Neural cell (in vitro differentiated cells): Measurements from ENCODE around the gene STRN. TPM values are rescaled to one million over a fixed set of nuclear protein-coding genes. Genes with fewer than 3 reads are reported as not detected.

Experiments used
- H2AFZ ChIP-seq: fragments of 200-600, 300-800 bp; sonication (generic), shearing (Covaris generic); 2 replicates; pipeline ENCODE4 v1.6.0; 2014; ENCODE audit warnings: low read depth, mild to moderate bottlenecking, antibody characterized with exemption, low read length, moderate library complexity
- H3F3A ChIP-seq: fragments of 200-600 bp; shearing (Covaris generic); 2 replicates; pipeline ENCODE4 v1.6.1; 2016; ENCODE audit warnings: mild to moderate bottlenecking, moderate library complexity, mixed read lengths, antibody characterized with exemption, low read length; ENCODE audit not compliant: insufficient read depth, poor library complexity, severe bottlenecking
- H3K27ac ChIP-seq: fragments of 200-600, 300-800 bp; sonication (generic), shearing (Covaris generic); 2 replicates; pipeline ENCODE4 v1.5.1; 2014; ENCODE audit warnings: mild to moderate bottlenecking, low read length, moderate library complexity
- H3K27me3 ChIP-seq: fragments of 300-800, 200-600 bp; sonication (generic), shearing (Covaris generic); 2 replicates; pipeline ENCODE4 v1.6.0; 2014; ENCODE audit warnings: mild to moderate bottlenecking, low read depth, low read length, moderate library complexity; ENCODE audit not compliant: insufficient read depth
- H3K36me3 ChIP-seq: fragments of 300-800, 200-600 bp; sonication (generic), shearing (Covaris generic); 2 replicates; pipeline ENCODE4 v1.5.1; 2014; ENCODE audit warnings: mild to moderate bottlenecking, antibody characterized with exemption, low read length, moderate library complexity; ENCODE audit not compliant: insufficient read depth
- H3K4me2 ChIP-seq: fragments of 300-800, 200-600 bp; sonication (generic), shearing (Covaris generic); 2 replicates; pipeline ENCODE4 v1.6.0; 2014; ENCODE audit warnings: mild to moderate bottlenecking, low read length
- H3K4me3 ChIP-seq: fragments of 300-800, 200-600 bp; sonication (generic), shearing (Covaris generic); 2 replicates; pipeline ENCODE4 v1.5.1; 2014; ENCODE audit warnings: mild to moderate bottlenecking, low read length, moderate library complexity
- H3K79me2 ChIP-seq: fragments of 200-600 bp; shearing (Covaris generic); replicated peaks from 2 replicates; pipeline ENCODE4 v1.6.0; 2014; ENCODE audit warnings: mild to moderate bottlenecking, low read length, moderate library complexity; ENCODE audit not compliant: insufficient read depth
- H3K9ac ChIP-seq: fragments of 300-800, 200-600 bp; sonication (generic), shearing (Covaris generic); 2 replicates; pipeline ENCODE4 v1.6.1; 2016; ENCODE audit warnings: mild to moderate bottlenecking, low read length, mixed read lengths
- H3K9me2 ChIP-seq: fragments of 200-600 bp; shearing (Covaris generic); 2 replicates; pipeline ENCODE4 v1.6.1; 2016; ENCODE audit warnings: mild to moderate bottlenecking, low read length, mixed read lengths; ENCODE audit not compliant: insufficient read depth
- H3K9me3 ChIP-seq: fragments of 200-600, 300-800 bp; sonication (generic), shearing (Covaris generic); 2 replicates; pipeline ENCODE4 v1.6.1; 2016; ENCODE audit warnings: mild to moderate bottlenecking, mixed run types, low read length, moderate library complexity, mixed read lengths
- H4K20me1 ChIP-seq: fragments of 200-600 bp; shearing (Covaris generic); 2 replicates; pipeline ENCODE4 v1.6.1; 2016; ENCODE audit warnings: mild to moderate bottlenecking, mixed run types; ENCODE audit not compliant: insufficient read depth
- CTCF ChIP-seq: fragments of 450-650 bp; IDR thresholded peaks from 2 replicates; pipeline ENCODE4 v1.5.1; 2014; ENCODE audit warnings: antibody characterized with exemption, mild to moderate bottlenecking, moderate library complexity; ENCODE audit not compliant: poor library complexity, severe bottlenecking
- EP300 ChIP-seq: fragments of 450-650 bp; conservative IDR thresholded peaks from 2 replicates; pipeline ENCODE4 v1.6.1; 2014; ENCODE audit warnings: antibody characterized with exemption, mild to moderate bottlenecking, moderate library complexity; ENCODE audit not compliant: poor library complexity, severe bottlenecking
- EZH2 ChIP-seq: fragments of 200-600, 300-800 bp; shearing (Covaris generic), sonication (generic); IDR thresholded peaks from 2 replicates; pipeline ENCODE4 v1.6.1; 2014; ENCODE audit warnings: antibody characterized with exemption, low read length, borderline replicate concordance, mild to moderate bottlenecking; ENCODE audit not compliant: insufficient read depth, poor library complexity, severe bottlenecking
- MXI1 ChIP-seq: fragments of 450-650 bp; conservative IDR thresholded peaks from 2 replicates; pipeline ENCODE4 v1.6.1; 2014; ENCODE audit warnings: antibody characterized with exemption, mild to moderate bottlenecking; ENCODE audit not compliant: poor library complexity, severe bottlenecking
- POLR2AphosphoS5 ChIP-seq: IDR thresholded peaks from 2 replicates; pipeline ENCODE4 v1.6.1; 2012
- RAD21 ChIP-seq: fragments of 450-650 bp; conservative IDR thresholded peaks from 2 replicates; pipeline ENCODE4 v1.6.1; 2014; ENCODE audit warnings: antibody characterized with exemption, mild to moderate bottlenecking, moderate library complexity
- REST ChIP-seq: IDR thresholded peaks from 2 replicates; pipeline ENCODE4 v1.6.1; 2012; ENCODE audit warnings: borderline replicate concordance
- SMC3 ChIP-seq: fragments of 450-650 bp; conservative IDR thresholded peaks from 2 replicates; pipeline ENCODE4 v1.6.1; 2014; ENCODE audit warnings: antibody characterized with exemption, mild to moderate bottlenecking, moderate library complexity; ENCODE audit not compliant: poor library complexity
- TAF1 ChIP-seq: IDR thresholded peaks from 2 replicates; pipeline ENCODE4 v1.6.1; 2012; ENCODE audit warnings: low read depth
- polyA plus RNA-seq: library from polyadenylated mRNA; depleted of rRNA; stranded (reverse); fragments of >200 nt; gene quantifications from 2 replicates; pipeline ENCODE4 v1.2.3, GENCODE V29; 2014

STRN gene
- polyA plus RNA-seq, 1 donor from 2014 or later: 9.9 TPM

GRCh38 chr2:36882532-36882931, 83.8 kb downstream of the STRN start:
- Histone ChIP-seq H3K9me3 (no peaks in the 10 kb centered on the region), H3K4me2 (no peak overlapping the region), H3K36me3 (no peaks in the 10 kb centered on the region), H3F3A (no peaks in the 10 kb centered on the region), H3K27me3 (no peaks in the 10 kb centered on the region), H3K4me3 (no peak overlapping the region), H3K9me2 (no peaks in the 10 kb centered on the region), H3K9ac (no peak overlapping the region), H3K27ac (no peak overlapping the region), H3K79me2 (no peaks in the 10 kb centered on the region), H2AFZ (no peak overlapping the region), H4K20me1 (no peaks in the 10 kb centered on the region)
- no peak for TF ChIP-seq RAD21
- no peak for TF ChIP-seq REST
- TF ChIP-seq EZH2: no peak
- no peak for TF ChIP-seq CTCF
- TF ChIP-seq SMC3: no peak
- TF ChIP-seq MXI1: no peak
- no peak for TF ChIP-seq EP300
- TF ChIP-seq POLR2AphosphoS5: no peak
- no peak for TF ChIP-seq TAF1

GRCh38 chr2:36881816-36882215, 84.5 kb downstream of the STRN start:
- no peaks in the 10 kb centered on the region for H3K9me2 ChIP-seq
- H3K9ac ChIP-seq: no peak overlapping the region
- no peaks in the 10 kb centered on the region for H4K20me1 ChIP-seq
- H3K4me3 ChIP-seq: no peak overlapping the region
- H2AFZ ChIP-seq: no peak overlapping the region
- no peaks in the 10 kb centered on the region for H3F3A ChIP-seq
- no peaks in the 10 kb centered on the region for H3K9me3 ChIP-seq
- no peaks in the 10 kb centered on the region for H3K36me3 ChIP-seq
- TF ChIP-seq RAD21: no peak
- TF ChIP-seq EZH2: no peak
- TF ChIP-seq REST: no peak
- no peak for TF ChIP-seq SMC3
- no peak for TF ChIP-seq POLR2AphosphoS5
- TF ChIP-seq CTCF: no peak
- no peak overlapping the region for H3K4me2 ChIP-seq
- no peak overlapping the region for H3K27ac ChIP-seq
- H3K27me3 ChIP-seq: no peaks in the 10 kb centered on the region
- no peaks in the 10 kb centered on the region for H3K79me2 ChIP-seq
